GM06990 (cell line): ENCODE data around the gene KRTAP10-6.
"Not testable (repeated sequence)": the region's sequence is repeated elsewhere in the genome, so short reads cannot be mapped to it uniquely, and the experiment has no call there.

ENCODE experiments used
- DNase-seq: peaks from one replicate; pipeline ENCODE4 v3.0.0-alpha.2; 2011; ENCODE audit not compliant: insufficient read length; ENCODE audit errors: extremely low read depth
- H3K27me3 ChIP-seq: replicated peaks from 2 replicates; pipeline ENCODE4 v1.6.0; 2011; ENCODE audit warnings: low read length; ENCODE audit not compliant: control insufficient read depth, insufficient read depth
- H3K36me3 ChIP-seq: 2 replicates; pipeline ENCODE4 v1.5.1; 2011; ENCODE audit warnings: low read length; ENCODE audit not compliant: control insufficient read depth, insufficient read depth
- H3K4me3 ChIP-seq: replicated peaks from 2 replicates; pipeline ENCODE4 v1.5.1; 2011; ENCODE audit warnings: low read depth, mild to moderate bottlenecking, control low read depth, low read length
- TF ChIP-seq, protein P1 (sequence below): IDR thresholded peaks from 2 replicates; pipeline ENCODE4 v1.5.1; 2011; ENCODE audit warnings: low read length, control low read depth, mild to moderate bottlenecking, inconsistent platforms; ENCODE audit not compliant: insufficient read depth, poor library complexity, severe bottlenecking

The KRTAP10-6 gene

DNA sequence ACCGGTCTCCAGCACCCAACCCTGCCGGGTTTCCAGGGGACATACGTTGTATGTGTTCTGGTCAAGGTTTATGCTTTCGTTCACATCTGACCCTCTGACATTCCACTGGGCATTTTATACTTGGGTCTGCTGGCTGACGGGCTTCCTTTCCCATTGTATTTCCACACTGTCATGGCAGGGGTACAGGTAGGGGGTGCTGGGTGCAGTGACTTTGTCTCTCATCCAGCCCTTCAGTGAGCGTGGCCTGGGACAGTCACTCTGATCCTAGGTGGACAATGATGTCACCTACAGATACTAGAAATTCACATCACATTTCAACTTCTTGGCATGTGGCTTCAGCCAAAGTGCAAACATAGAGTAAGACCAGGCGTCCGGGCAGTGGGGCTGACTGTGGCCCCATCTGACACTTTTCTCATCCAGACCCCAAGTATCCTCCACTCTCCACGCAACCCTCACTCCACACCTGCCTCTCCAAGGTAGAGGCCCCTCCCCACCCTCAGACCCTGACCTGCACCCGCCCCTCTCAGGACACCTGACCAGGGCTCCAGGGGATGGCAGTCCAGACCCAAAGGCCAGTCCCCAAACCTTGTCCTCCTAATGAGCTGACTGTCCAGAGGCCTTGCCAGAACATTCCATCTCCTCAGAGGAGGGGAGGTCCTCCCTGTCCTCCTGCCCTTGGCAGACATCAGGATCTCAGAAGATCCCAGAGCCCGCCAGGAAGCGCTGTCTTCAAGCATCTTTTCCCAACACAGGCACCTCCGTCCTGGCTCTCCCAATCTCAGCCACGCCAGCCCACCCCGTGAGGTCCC lies 44.1 kb upstream of the KRTAP10-6 start:
- no peak overlapping the region for H3K4me3 ChIP-seq
- no peaks in the 10 kb centered on the region for H3K36me3 ChIP-seq
- TF ChIP-seq, protein P1, sequence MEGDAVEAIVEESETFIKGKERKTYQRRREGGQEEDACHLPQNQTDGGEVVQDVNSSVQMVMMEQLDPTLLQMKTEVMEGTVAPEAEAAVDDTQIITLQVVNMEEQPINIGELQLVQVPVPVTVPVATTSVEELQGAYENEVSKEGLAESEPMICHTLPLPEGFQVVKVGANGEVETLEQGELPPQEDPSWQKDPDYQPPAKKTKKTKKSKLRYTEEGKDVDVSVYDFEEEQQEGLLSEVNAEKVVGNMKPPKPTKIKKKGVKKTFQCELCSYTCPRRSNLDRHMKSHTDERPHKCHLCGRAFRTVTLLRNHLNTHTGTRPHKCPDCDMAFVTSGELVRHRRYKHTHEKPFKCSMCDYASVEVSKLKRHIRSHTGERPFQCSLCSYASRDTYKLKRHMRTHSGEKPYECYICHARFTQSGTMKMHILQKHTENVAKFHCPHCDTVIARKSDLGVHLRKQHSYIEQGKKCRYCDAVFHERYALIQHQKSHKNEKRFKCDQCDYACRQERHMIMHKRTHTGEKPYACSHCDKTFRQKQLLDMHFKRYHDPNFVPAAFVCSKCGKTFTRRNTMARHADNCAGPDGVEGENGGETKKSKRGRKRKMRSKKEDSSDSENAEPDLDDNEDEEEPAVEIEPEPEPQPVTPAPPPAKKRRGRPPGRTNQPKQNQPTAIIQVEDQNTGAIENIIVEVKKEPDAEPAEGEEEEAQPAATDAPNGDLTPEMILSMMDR, result no peak
- H3K27me3 ChIP-seq, result no peaks in the 10 kb centered on the region
- no peak for DNase-seq

DNA sequence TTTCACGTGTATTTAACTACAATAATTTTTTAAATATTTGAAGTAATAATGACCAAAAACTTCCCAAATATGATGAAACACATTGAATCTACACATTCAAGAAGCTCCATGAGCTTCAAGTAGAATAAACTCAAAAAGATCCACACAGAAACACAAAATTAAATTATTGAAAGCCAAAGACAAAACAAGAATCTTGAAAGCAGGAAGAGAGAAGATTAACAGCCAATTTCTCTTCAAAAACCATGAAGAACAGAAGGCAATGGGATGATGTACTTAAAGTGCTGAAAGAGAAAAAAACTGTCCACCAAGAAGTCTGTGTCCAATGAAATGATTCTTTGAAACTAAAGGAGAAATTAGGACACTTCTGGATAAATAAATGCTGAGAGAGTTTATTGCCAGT lies 39.8 kb upstream of the KRTAP10-6 start:
- Histone ChIP-seq H3K27me3 (no peaks in the 10 kb centered on the region), H3K36me3 (no peaks in the 10 kb centered on the region), H3K4me3 (no peak overlapping the region)
- TF ChIP-seq, protein P1, result no peak
- no peak for DNase-seq

DNA sequence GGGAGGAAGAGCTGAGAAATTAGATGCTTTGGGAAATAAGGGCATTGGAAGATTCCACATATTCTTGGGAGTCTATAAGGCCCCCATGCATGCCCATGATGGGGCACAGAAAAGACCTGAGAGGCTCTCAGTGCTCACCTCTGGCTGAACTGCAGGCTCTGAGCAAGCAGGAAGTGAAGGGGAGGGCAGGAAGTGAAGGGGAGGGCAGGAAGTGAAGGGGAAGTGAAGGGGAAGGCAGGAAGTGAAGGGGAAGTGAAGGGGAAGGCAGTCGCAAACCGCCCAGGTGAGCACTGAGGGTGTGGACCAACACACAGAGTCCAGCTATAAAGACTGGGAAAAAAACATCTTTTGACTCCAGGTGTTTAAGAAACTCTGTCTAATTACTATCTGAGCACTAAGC lies 38.1 kb upstream of the KRTAP10-6 start:
- Histone ChIP-seq H3K36me3 (no peaks in the 10 kb centered on the region), H3K27me3 (no peaks in the 10 kb centered on the region), H3K4me3 (no peak overlapping the region)
- TF ChIP-seq, protein P1, result no peak
- no peak for DNase-seq

DNA sequence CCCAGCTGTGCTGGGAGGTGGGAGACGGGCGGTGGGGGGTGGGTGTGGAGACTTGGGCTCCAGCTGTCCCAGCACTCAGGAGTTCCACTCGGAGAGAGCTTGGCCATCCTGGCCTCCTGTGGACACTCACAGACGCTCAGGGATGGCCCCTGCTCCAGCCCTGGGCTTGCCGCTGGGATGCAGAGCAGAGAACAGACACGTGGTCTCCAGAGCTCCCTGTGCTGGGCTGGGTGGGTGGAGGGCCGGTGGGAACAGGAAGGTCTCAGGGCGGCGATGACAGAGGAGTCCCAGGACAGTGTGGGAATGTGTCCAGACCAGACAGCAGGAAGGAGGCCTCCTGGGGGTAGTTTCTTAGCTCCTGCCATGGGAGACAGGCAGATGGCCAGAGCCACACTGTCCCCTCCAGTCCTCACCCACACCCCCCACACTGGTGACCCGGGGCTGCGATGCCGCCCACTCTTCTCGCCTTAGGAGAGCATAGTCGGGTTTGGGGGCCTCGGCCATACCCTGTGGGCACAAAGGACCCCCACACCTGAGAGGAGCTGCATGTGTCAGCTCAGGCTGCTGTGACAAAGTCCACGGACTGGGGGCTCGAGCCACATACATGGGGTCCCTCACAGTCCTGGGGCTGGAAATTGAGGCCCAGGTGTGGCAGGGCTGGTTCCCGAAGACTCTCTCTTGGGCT lies 36.5 kb upstream of the KRTAP10-6 start:
- Histone ChIP-seq H3K27me3 (no peaks in the 10 kb centered on the region), H3K4me3 (no peak overlapping the region), H3K36me3 (no peaks in the 10 kb centered on the region)
- TF ChIP-seq, protein P1, result no peak
- DNase-seq, result no peak

DNA sequence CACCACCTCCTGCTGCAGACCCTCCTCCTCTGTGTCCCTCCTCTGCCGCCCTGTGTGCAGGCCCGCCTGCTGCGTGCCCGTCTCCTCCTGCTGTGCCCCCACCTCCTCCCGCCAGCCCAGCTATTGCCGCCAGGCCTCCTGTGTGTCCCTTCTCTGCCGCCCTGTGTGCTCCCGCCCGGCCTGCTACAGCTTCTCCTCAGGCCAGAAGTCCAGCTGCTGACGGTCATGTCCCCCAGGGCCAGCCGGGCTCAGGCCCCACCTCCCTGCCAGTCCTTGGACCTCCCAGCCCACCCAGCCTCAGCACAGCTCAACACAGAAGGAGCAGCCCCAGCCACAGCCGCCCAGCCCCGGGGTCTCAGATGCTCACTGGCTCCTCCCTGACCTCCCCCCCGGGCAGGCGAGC lies 35.5 kb upstream of the KRTAP10-6 start:
- H3K36me3 ChIP-seq, H3K4me3 ChIP-seq, H3K27me3 ChIP-seq, DNase-seq: not testable (repeated sequence)

DNA sequence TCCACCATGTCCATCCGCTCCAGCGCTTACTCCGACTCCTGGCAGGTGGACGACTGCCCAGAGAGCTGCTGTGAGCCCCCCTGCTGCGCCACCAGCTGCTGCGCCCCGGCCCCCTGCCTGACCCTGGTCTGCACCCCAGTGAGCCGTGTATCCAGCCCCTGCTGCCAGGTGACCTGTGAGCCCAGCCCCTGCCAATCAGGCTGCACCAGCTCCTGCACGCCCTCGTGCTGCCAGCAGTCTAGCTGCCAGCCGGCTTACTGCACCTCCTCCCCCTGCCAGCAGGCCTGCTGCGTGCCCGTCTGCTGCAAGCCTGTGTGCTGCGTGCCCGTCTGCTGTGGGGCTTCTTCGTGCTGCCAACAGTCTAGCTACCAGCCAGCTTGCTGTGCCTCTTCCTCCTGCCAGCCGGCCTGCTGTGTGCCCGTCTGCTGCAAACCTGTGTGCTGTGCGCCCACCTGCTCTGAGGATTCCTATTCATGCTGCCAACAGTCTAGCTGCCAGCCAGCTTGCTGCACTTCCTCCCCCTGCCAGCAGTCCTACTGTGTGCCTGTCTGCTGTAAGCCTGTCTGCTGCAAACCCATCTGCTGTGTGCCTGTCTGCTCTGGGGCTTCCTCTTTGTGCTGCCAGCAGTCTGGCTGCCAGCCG lies 35.0 kb upstream of the KRTAP10-6 start:
- not testable (repeated sequence) for H3K36me3 ChIP-seq, DNase-seq, H3K27me3 ChIP-seq, H3K4me3 ChIP-seq
